ENCODE measurements around the gene SAMM50.
"Not testable (repeated sequence)": the region's sequence is repeated elsewhere in the genome, so short reads cannot be mapped to it uniquely, and the experiment has no call there.

The SAMM50 gene

GRCh38 chr22:44012591-44012990 is 57.3 kb downstream of the SAMM50 start:
- no peak for ATAC-seq
- TF ChIP-seq, protein P1, sequence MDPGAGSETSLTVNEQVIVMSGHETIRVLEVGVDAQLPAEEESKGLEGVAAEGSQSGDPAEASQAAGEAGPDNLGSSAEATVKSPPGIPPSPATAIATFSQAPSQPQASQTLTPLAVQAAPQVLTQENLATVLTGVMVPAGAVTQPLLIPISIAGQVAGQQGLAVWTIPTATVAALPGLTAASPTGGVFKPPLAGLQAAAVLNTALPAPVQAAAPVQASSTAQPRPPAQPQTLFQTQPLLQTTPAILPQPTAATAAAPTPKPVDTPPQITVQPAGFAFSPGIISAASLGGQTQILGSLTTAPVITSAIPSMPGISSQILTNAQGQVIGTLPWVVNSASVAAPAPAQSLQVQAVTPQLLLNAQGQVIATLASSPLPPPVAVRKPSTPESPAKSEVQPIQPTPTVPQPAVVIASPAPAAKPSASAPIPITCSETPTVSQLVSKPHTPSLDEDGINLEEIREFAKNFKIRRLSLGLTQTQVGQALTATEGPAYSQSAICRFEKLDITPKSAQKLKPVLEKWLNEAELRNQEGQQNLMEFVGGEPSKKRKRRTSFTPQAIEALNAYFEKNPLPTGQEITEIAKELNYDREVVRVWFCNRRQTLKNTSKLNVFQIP (CRISPR knock-in tag; IDR thresholded peaks at IDR 0.05; ENCODE audit: borderline replicate concordance, low read depth): no peak
- TF ChIP-seq SNAI2 (CRISPR knock-in tag; IDR thresholded peaks at IDR 0.05) (no peak), ZFP3 (CRISPR knock-in tag; IDR thresholded peaks at IDR 0.05) (no peak), CSDC2 (CRISPR knock-in tag; IDR thresholded peaks at IDR 0.05) (no peak), ZNF565 (CRISPR knock-in tag; conservative IDR thresholded peaks at IDR 0.05; ENCODE audit: low read depth) (no peak), GLIS3 (CRISPR knock-in tag; IDR thresholded peaks at IDR 0.05) (no peak), TSHZ2 (CRISPR knock-in tag; IDR thresholded peaks at IDR 0.05) (no peak)
- TF ChIP-seq, protein P2, sequence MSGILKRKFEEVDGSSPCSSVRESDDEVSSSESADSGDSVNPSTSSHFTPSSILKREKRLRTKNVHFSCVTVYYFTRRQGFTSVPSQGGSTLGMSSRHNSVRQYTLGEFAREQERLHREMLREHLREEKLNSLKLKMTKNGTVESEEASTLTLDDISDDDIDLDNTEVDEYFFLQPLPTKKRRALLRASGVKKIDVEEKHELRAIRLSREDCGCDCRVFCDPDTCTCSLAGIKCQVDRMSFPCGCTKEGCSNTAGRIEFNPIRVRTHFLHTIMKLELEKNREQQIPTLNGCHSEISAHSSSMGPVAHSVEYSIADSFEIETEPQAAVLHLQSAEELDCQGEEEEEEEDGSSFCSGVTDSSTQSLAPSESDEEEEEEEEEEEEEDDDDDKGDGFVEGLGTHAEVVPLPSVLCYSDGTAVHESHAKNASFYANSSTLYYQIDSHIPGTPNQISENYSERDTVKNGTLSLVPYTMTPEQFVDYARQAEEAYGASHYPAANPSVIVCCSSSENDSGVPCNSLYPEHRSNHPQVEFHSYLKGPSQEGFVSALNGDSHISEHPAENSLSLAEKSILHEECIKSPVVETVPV (CRISPR knock-in tag; IDR thresholded peaks at IDR 0.05): no peak
- TF ChIP-seq, protein P3, sequence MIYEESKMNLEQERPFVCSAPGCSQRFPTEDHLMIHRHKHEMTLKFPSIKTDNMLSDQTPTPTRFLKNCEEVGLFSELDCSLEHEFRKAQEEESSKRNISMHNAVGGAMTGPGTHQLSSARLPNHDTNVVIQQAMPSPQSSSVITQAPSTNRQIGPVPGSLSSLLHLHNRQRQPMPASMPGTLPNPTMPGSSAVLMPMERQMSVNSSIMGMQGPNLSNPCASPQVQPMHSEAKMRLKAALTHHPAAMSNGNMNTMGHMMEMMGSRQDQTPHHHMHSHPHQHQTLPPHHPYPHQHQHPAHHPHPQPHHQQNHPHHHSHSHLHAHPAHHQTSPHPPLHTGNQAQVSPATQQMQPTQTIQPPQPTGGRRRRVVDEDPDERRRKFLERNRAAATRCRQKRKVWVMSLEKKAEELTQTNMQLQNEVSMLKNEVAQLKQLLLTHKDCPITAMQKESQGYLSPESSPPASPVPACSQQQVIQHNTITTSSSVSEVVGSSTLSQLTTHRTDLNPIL (CRISPR knock-in tag; IDR thresholded peaks at IDR 0.05; ENCODE audit: low read depth): no peak

DNA sequence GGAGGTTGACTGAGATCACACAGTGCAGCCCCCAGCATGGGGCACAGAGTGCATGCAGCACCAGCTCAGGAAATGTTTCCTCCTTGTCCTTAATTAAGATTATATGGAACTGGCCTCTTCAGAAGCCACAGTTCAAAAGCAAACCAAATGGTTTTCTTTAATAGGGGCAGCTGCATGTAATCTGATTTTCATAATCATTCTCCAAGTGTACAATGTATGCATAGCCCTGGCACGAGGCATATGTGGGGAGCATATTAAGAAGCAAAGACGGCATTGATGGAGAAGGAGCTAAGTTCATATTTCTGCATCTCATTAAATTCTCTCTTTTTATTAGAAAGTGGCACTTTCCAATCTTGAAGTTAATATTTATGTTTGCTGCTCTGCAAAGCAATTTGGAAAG is 59.0 kb downstream of the SAMM50 start:
- ATAC-seq: no peak
- TF ChIP-seq TCF4 (CRISPR knock-in tag; IDR thresholded peaks at IDR 0.05; ENCODE audit: borderline replicate concordance) (no peak), BACH2 (CRISPR knock-in tag; IDR thresholded peaks at IDR 0.05; ENCODE audit: borderline replicate concordance) (no peak), PPARA (CRISPR knock-in tag; IDR thresholded peaks at IDR 0.05; ENCODE audit: borderline replicate concordance) (no peak), ARNTL (CRISPR knock-in tag; IDR thresholded peaks at IDR 0.05; ENCODE audit: borderline replicate concordance, low read depth) (no peak), TSHZ2 (CRISPR knock-in tag; IDR thresholded peaks at IDR 0.05) (no peak), RARB (CRISPR knock-in tag; IDR thresholded peaks at IDR 0.05) (no peak), SNAI2 (CRISPR knock-in tag; IDR thresholded peaks at IDR 0.05) (no peak), ZNF565 (CRISPR knock-in tag; conservative IDR thresholded peaks at IDR 0.05; ENCODE audit: low read depth) (no peak), ZNF8 (CRISPR knock-in tag; IDR thresholded peaks at IDR 0.05) (no peak)
- TF ChIP-seq, protein P4, sequence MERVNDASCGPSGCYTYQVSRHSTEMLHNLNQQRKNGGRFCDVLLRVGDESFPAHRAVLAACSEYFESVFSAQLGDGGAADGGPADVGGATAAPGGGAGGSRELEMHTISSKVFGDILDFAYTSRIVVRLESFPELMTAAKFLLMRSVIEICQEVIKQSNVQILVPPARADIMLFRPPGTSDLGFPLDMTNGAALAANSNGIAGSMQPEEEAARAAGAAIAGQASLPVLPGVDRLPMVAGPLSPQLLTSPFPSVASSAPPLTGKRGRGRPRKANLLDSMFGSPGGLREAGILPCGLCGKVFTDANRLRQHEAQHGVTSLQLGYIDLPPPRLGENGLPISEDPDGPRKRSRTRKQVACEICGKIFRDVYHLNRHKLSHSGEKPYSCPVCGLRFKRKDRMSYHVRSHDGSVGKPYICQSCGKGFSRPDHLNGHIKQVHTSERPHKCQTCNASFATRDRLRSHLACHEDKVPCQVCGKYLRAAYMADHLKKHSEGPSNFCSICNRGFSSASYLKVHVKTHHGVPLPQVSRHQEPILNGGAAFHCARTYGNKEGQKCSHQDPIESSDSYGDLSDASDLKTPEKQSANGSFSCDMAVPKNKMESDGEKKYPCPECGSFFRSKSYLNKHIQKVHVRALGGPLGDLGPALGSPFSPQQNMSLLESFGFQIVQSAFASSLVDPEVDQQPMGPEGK (CRISPR knock-in tag; IDR thresholded peaks at IDR 0.05; ENCODE audit: borderline replicate concordance): no peak

DNA sequence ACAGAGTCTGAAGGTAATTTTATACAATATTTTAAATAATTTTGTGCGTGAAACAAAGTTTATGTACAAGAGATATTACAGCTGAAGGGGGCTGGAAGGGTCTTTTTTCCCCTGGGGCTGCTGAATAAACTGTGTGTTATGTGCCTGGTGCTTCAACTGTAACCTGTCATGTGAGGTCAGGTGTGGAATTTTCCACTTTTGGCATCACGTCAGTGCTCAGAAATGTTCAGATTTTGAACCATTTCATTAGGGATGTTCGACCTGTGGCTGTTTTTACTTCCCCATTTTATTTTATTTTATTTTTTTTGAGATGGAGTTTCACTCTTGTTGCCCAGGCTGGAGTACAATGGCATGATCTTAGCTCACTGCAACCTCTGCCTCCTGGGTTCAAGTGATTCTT is 61.3 kb downstream of the SAMM50 start:
- not testable (repeated sequence) for ATAC-seq

Data from SK-N-SH treated with all-trans-retinoic acid at 6 μM for 48 hours (cell line).